OCI-LY1 (cell line): ENCODE results near the gene AHCY.
"Not testable (repeated sequence)": the region's sequence is repeated elsewhere in the genome, so short reads cannot be mapped to it uniquely, and the experiment has no call there.

Source experiments
- H2AFZ ChIP-seq: fragments of 200-600 bp; sonication (generic), shearing (Covaris generic); 2 replicates; pipeline ENCODE4 v1.6.0; 2014; ENCODE audit warnings: antibody characterized with exemption, mild to moderate bottlenecking, low read length
- H3F3A ChIP-seq: fragments of 200-600 bp; sonication (generic), shearing (Covaris generic); 2 replicates; pipeline ENCODE4 v1.6.0; 2014; ENCODE audit warnings: mild to moderate bottlenecking, antibody characterized with exemption, low read length, moderate library complexity; ENCODE audit not compliant: insufficient read depth
- H3K27ac ChIP-seq: fragments of 200-600 bp; sonication (generic); 2 replicates; pipeline ENCODE4 v1.5.1; 2014; ENCODE audit warnings: low read length, mixed run types, mild to moderate bottlenecking, low read depth; ENCODE audit not compliant: poor library complexity, severe bottlenecking
- H3K27me3 ChIP-seq: fragments of 200-600 bp; sonication (generic); 2 replicates; pipeline ENCODE4 v1.6.0; 2014; ENCODE audit warnings: antibody characterized with exemption, mild to moderate bottlenecking, low read length, moderate library complexity; ENCODE audit not compliant: insufficient read depth
- H3K36me3 ChIP-seq: fragments of 200-600 bp; sonication (generic); 2 replicates; pipeline ENCODE4 v1.6.1; 2014; ENCODE audit warnings: mild to moderate bottlenecking, antibody characterized with exemption, low read length, moderate library complexity, mixed read lengths; ENCODE audit not compliant: insufficient read depth
- H3K4me1 ChIP-seq: fragments of 200-600 bp; sonication (generic); 2 replicates; pipeline ENCODE4 v1.5.1; 2014; ENCODE audit warnings: mild to moderate bottlenecking, low read length, moderate library complexity; ENCODE audit not compliant: insufficient read depth, severe bottlenecking
- H3K4me2 ChIP-seq: fragments of 200-600 bp; sonication (generic), shearing (Covaris generic); 2 replicates; pipeline ENCODE4 v1.6.1; 2014; ENCODE audit warnings: low read length
- H3K4me3 ChIP-seq: fragments of 200-600 bp; sonication (generic); 2 replicates; pipeline ENCODE4 v1.5.1; 2014; ENCODE audit warnings: low read length, low read depth, mild to moderate bottlenecking, mixed read lengths; ENCODE audit not compliant: poor library complexity, severe bottlenecking
- H3K79me2 ChIP-seq: fragments of 200-600 bp; shearing (Covaris generic); 2 replicates; pipeline ENCODE4 v1.6.1; 2016; ENCODE audit warnings: mixed run types, low read length, mixed read lengths; ENCODE audit not compliant: insufficient read depth
- H3K9ac ChIP-seq: fragments of 200-600 bp; sonication (generic), shearing (Covaris generic); 2 replicates; pipeline ENCODE4 v1.6.1; 2014; ENCODE audit warnings: mild to moderate bottlenecking, low read length, mixed read lengths
- H3K9me2 ChIP-seq: fragments of 200-600 bp; sonication (generic), shearing (Covaris generic); 2 replicates; pipeline ENCODE4 v1.6.1; 2014; ENCODE audit warnings: low read depth, mild to moderate bottlenecking, low read length, mixed read lengths
- H3K9me3 ChIP-seq: fragments of 200-600 bp; shearing (Covaris generic); 2 replicates; pipeline ENCODE4 v1.6.1; 2014; ENCODE audit warnings: low read length, mixed read lengths
- H4K20me1 ChIP-seq: fragments of 200-600 bp; sonication (generic), shearing (Covaris generic); 2 replicates; pipeline ENCODE4 v1.6.0; 2016; ENCODE audit warnings: mild to moderate bottlenecking, low read length; ENCODE audit not compliant: insufficient read depth
- EZH2 ChIP-seq: fragments of 200-600 bp; sonication (generic), shearing (Covaris generic); IDR thresholded peaks from 2 replicates; pipeline ENCODE4 v1.8.0; 2017; ENCODE audit warnings: borderline replicate concordance, mixed run types, mild to moderate bottlenecking, antibody characterized with exemption, low read length, moderate library complexity, mixed read lengths
- TF ChIP-seq, protein P1 (sequence below): fragments of 200-600 bp; sonication (generic), shearing (Covaris generic); IDR thresholded peaks from 2 replicates; pipeline ENCODE4 v1.5.1; 2017; ENCODE audit warnings: mild to moderate bottlenecking, antibody characterized with exemption, low read length, moderate library complexity, mixed read lengths

AHCY gene

DNA sequence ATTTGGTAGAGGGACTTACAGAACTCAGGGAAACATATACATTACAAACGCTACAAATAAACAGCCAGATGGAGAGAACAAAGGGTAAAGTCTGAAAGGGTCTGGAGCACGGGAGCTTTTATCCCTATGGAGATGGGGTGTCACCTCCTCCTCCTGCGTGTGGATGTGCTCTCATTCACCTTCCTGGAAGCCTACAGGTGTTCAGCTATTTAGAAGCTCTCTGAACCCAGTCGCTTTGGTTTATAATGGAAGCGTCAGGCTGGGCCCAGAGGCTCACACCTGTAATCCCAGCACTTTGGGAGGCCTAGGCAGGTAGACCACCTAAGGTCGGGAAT lies 42.2 kb upstream of the AHCY start:
- H3K4me2 ChIP-seq, result no peak overlapping the region
- H3K27ac ChIP-seq, result no peak overlapping the region
- no peak overlapping the region for H3K9ac ChIP-seq
- H3K27me3 ChIP-seq, result no peaks in the 10 kb centered on the region
- peaks cover 3% of the 10 kb centered on the region; the same call in 1 of the 2 replicates for H3F3A ChIP-seq
- no peaks in the 10 kb centered on the region for H3K36me3 ChIP-seq
- H3K9me2 ChIP-seq, result no peaks in the 10 kb centered on the region
- TF ChIP-seq EZH2, result no peak
- TF ChIP-seq, protein P1, sequence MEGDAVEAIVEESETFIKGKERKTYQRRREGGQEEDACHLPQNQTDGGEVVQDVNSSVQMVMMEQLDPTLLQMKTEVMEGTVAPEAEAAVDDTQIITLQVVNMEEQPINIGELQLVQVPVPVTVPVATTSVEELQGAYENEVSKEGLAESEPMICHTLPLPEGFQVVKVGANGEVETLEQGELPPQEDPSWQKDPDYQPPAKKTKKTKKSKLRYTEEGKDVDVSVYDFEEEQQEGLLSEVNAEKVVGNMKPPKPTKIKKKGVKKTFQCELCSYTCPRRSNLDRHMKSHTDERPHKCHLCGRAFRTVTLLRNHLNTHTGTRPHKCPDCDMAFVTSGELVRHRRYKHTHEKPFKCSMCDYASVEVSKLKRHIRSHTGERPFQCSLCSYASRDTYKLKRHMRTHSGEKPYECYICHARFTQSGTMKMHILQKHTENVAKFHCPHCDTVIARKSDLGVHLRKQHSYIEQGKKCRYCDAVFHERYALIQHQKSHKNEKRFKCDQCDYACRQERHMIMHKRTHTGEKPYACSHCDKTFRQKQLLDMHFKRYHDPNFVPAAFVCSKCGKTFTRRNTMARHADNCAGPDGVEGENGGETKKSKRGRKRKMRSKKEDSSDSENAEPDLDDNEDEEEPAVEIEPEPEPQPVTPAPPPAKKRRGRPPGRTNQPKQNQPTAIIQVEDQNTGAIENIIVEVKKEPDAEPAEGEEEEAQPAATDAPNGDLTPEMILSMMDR, result no peak
- H3K4me1 ChIP-seq, result no peaks in the 10 kb centered on the region
- no peak overlapping the region for H2AFZ ChIP-seq
- H3K4me3 ChIP-seq, result no peak overlapping the region
- H3K79me2 ChIP-seq, result no peaks in the 10 kb centered on the region
- no peaks in the 10 kb centered on the region for H4K20me1 ChIP-seq
- no peaks in the 10 kb centered on the region for H3K9me3 ChIP-seq

DNA sequence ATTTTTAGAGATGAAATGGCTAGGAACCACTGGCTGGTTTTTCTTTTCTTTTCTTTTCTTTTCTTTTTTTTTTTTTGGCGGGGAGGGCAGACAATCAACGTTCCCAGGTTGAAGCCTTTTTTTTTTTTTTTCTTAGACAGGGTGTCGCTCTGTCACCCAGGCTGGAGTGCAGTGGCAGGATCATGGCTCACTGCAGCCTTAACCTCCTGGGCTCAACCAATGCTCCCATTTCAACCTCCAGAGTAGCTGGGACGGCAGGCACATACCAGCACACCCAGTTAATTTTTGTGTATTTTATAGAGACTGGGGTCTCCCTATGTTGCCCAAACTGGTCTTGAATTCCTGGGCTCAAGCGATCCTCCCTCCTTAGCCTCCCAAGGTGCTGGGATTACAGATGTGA lies 41.1 kb upstream of the AHCY start:
- H3K9me3 ChIP-seq, result no peaks in the 10 kb centered on the region
- H3K4me2 ChIP-seq, result no peak overlapping the region
- H3K27ac ChIP-seq, result no peak overlapping the region
- H3K4me1 ChIP-seq, result peaks cover 8% of the 10 kb centered on the region
- TF ChIP-seq EZH2, result no peak
- TF ChIP-seq, protein P1, result no peak
- H3K79me2 ChIP-seq, result no peaks in the 10 kb centered on the region
- no peaks in the 10 kb centered on the region for H3K27me3 ChIP-seq
- H2AFZ ChIP-seq, result no peak overlapping the region
- peaks cover 4% of the 10 kb centered on the region; the same call in 1 of the 2 replicates for H3F3A ChIP-seq
- H3K9me2 ChIP-seq, result no peaks in the 10 kb centered on the region
- H4K20me1 ChIP-seq, result no peaks in the 10 kb centered on the region
- no peaks in the 10 kb centered on the region for H3K36me3 ChIP-seq
- no peak overlapping the region for H3K9ac ChIP-seq
- H3K4me3 ChIP-seq, result no peak overlapping the region

DNA sequence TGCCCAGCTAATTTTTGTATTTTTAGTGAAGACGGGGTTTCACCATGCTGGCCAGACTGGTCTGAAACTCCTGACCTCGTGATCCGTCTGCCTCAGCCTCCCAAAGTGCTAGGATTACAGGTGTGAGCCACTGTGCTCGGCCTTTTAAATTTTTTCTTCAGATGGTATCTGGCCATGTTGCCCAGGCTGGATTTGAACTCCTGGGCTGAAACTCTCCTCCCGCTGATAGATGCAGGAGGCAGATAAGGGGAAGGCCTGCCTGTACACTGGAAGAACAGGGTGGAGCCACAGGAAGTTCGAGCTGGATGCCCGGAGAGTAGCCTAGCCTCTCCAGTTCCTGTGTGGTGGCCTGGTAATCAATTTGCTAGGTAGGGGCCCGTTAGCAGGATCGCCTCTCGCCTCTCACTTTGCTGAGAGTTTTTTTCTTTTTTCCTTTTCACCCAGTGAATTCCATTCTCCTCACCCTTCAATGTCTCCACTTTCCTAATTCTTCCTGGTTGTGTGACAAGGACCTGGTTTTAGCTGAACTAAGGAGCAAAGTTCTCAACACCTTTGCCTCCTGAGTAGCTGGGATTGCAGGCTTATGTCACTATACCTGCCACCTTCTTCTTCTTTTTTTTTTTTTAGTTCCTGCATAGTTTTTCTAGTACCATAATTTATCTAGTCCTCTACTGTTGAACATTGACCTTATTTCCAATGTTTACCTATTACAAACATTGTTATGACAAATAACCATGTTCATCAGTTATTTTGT lies 40.5 kb upstream of the AHCY start:
- Histone ChIP-seq H3K9me3 (no peaks in the 10 kb centered on the region), H3K4me3 (no peak overlapping the region), H3K4me2 (no peak overlapping the region), H4K20me1 (no peaks in the 10 kb centered on the region), H3F3A (peaks cover 4% of the 10 kb centered on the region; the same call in 1 of the 2 replicates), H3K27me3 (no peaks in the 10 kb centered on the region), H3K79me2 (no peaks in the 10 kb centered on the region), H3K9me2 (no peaks in the 10 kb centered on the region), H2AFZ (no peak overlapping the region), H3K9ac (no peak overlapping the region), H3K4me1 (peaks cover 15% of the 10 kb centered on the region), H3K36me3 (no peaks in the 10 kb centered on the region), H3K27ac (no peak overlapping the region)
- TF ChIP-seq, protein P1, result no peak
- no peak for TF ChIP-seq EZH2

DNA sequence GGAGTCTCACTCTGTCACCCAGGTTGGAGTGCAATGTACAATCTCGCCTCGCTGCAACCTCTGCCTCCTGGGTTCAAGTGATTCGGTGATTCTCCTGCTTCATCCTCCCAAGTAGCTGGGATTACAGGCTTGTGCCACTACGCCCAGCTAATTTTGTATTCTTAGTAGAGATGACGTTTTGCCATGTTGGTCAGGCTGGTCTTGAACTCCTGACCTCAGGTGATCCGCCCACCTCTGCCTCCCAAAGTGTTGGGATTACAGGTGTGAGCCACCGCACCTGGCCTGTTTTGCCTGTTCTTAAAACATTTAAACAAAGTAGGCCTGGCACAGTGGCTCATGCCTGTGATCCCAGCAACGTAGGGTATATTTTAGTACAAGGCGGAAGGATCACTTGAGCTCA lies 38.0 kb upstream of the AHCY start:
- H3K9me3 ChIP-seq, H4K20me1 ChIP-seq, H3F3A ChIP-seq, H3K4me3 ChIP-seq, H3K79me2 ChIP-seq, H3K9me2 ChIP-seq, H3K9ac ChIP-seq, H3K4me2 ChIP-seq, H3K27me3 ChIP-seq, H2AFZ ChIP-seq, H3K36me3 ChIP-seq: not testable (repeated sequence)
- H3K4me1 ChIP-seq, result peaks cover 27% of the 10 kb centered on the region
- peak overlapping the region; percentile 89 for H3K27ac ChIP-seq

DNA sequence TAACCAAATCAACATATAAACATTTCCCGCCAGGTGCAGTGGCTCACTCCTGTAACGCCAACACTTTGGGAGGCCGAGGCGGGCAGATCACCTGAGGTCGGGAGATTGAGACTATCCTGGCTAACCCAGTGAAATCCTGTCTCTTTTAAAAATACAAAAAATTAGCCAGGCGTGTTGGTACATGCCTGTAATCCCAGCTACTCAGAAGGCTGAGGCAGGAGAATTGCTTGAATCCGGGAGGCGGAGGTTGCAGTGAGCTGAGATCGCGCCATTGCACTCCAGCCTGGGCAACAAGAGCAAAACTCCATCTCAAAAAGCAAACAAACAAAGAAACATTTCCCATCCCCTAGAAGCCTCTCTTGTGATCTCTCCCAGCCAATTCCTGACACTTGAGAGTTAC lies 37.6 kb upstream of the AHCY start:
- H2AFZ ChIP-seq, H3K4me3 ChIP-seq, H3K36me3 ChIP-seq, H3K9ac ChIP-seq, H3K79me2 ChIP-seq, H4K20me1 ChIP-seq, H3F3A ChIP-seq, H3K9me3 ChIP-seq, H3K4me2 ChIP-seq, H3K27me3 ChIP-seq, H3K9me2 ChIP-seq: not testable (repeated sequence)
- H3K27ac ChIP-seq, result peak overlapping the region; percentile 89
- H3K4me1 ChIP-seq, result peaks cover 27% of the 10 kb centered on the region
